ENCODE results near the gene PEX12. TPM values are rescaled to one million over a fixed set of nuclear protein-coding genes. Genes with fewer than 3 reads are reported as not detected.
"Not testable (repeated sequence)": the region's sequence is repeated elsewhere in the genome, so short reads cannot be mapped to it uniquely, and the experiment has no call there.

Gene PEX12
- total RNA-seq, 1 experiment from 2014 or later, result 9.1 TPM

DNA sequence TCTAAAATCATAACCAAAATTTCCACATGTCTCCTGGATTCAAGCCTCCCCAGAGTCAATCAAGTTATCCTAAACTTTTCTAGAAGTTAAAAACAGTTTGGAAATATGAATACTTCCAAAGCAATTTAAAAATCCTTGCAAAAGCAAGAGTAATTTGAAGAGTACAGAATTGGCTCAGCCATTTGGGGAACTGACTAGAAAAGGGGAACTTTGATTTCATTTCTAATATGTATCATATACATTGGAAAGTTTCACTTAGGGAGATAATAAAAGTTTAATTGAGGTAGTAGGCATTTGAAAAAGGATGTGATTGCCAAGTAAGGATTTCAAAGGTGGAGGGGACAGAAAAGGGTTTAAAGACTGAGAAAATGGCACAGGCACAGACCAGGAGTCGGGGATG, 31.9 kb downstream of the PEX12 start:
- in situ Hi-C loops (cut with HindIII; ENCODE audit: low pct_unique_long_range_greater_than_20kb, low sequenced_read_pairs), result no loop called here
- DNase-seq (ENCODE audit: low read depth, low spot score), result no peak

DNA sequence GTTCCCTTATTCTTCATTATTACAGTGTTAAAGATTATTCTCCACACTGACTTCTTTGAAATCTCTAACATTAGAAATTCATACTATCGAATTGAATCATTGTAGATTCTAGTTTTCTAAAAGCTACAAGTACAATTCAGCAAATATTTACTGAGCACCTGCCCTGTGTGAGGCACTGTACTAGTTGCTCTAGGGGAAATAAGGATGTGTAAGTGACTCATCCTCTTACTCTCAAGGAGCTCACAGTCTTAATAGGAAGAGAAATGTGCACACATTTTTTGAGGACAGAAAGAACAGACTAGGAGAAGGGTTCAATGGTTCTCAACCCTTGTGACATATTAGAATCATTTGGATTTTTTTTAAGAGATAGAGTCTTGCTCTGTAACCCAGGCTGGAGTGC, 33.2 kb downstream of the PEX12 start:
- in situ Hi-C loops (cut with HindIII; ENCODE audit: low pct_unique_long_range_greater_than_20kb, low sequenced_read_pairs), result no loop called here
- DNase-seq (ENCODE audit: low read depth, low spot score), result no peak

DNA sequence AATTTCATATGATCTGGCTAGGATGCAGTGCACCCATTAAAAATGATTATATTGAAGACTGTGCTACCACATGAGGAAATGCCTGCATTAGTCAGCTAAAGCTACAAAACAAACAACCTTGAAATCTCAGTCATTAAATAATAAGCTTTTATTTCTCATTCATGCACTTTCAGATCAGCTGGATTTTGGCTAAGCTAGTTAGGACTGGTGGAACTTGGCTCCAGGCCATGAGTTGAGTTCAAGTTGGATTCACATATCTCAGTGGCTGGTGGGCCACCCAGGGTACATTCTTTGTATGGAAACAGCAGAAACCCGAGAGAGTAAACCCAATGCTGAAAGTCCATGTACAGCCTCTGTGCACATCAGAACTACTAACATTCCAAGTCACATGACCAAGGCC, 34.5 kb downstream of the PEX12 start:
- in situ Hi-C loops (cut with HindIII; ENCODE audit: low pct_unique_long_range_greater_than_20kb, low sequenced_read_pairs), result no loop called here
- DNase-seq (ENCODE audit: low read depth, low spot score), result no peak

DNA sequence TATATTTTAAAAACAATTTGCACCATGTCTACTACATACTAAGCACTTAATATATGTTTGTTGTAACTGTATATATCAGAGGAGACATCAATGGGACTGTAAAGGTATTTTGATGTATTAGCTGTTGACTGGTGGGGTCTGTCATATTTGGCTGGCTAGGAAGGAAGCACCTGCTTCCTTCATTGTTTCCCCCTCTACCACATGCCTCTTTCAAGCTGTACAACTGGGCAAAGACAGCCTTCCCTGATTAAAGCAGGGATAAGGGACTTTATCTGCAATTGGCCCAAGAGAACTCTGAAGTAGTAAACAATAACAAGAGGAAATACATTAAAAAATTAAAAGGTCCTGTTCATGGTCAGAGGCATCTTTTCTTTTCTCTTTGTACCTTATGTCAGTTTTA, 35.4 kb downstream of the PEX12 start:
- in situ Hi-C loops (cut with HindIII; ENCODE audit: low pct_unique_long_range_greater_than_20kb, low sequenced_read_pairs), result no loop called here
- DNase-seq (ENCODE audit: low read depth, low spot score), result no peak

- in situ Hi-C loops (cut with HindIII; ENCODE audit: low pct_unique_long_range_greater_than_20kb, low sequenced_read_pairs), result no loop called here
- no peak for DNase-seq (ENCODE audit: low read depth, low spot score)
Observed at GRCh38 chr17:35541434-35541833, 36.9 kb downstream of the PEX12 start.

- DNase-seq (ENCODE audit: low read depth, low spot score), result no peak
- in situ Hi-C loops (cut with HindIII; ENCODE audit: low pct_unique_long_range_greater_than_20kb, low sequenced_read_pairs), result no loop called here
Observed at GRCh38 chr17:35540589-35541404, 37.6 kb downstream of the PEX12 start.

- no peak for DNase-seq (ENCODE audit: low read depth, low spot score)
- in situ Hi-C loops (cut with HindIII; ENCODE audit: low pct_unique_long_range_greater_than_20kb, low sequenced_read_pairs), result loop anchor here (10.0 kb wide), 1 partner anchor 225 kb away; no protein-coding TSS in a partner anchor
Observed at GRCh38 chr17:35539659-35540026, 38.7 kb downstream of the PEX12 start.

DNA sequence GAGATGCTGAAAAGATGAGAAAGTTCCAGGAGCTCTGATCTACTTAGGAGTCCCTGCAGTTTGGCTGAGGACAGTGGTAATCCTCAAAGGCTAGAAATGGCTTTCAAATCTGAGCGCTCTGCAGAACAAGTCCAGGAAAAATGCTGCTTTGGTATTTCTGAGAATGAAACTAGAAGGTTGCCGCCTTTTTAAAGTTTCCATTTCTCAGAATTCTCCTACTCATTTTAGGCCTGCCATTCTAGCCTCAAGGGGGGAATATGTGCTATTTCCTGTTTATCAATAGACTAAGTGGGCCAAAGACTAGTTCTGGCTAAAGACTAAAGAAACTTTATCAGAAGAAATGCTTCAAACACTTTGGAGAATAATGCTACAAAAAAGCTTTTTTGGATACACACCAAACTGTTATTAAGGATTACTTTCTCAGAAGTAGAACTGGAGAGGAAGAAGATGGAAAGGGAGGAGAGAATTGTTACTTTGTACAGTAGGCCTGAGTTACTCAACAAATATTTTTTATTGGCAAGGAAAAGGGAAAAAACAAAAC, 40.7 kb downstream of the PEX12 start, which contains the start of gene SLFN12L:
Gene SLFN12L, minus strand, starts transcription at position 78 of the 541 bp plus-strand sequence. CDS start 15,314 bp downstream, outside the sequence.
- in situ Hi-C loops (cut with HindIII; ENCODE audit: low pct_unique_long_range_greater_than_20kb, low sequenced_read_pairs), result loop anchor here (10.0 kb wide), 1 partner anchor 223 kb away; no protein-coding TSS in a partner anchor
- no peak for DNase-seq (ENCODE audit: low read depth, low spot score)

- in situ Hi-C loops (cut with HindIII; ENCODE audit: low pct_unique_long_range_greater_than_20kb, low sequenced_read_pairs), result loop anchor here (10.0 kb wide), 1 partner anchor 222 kb away; no protein-coding TSS in a partner anchor
- no peak for DNase-seq (ENCODE audit: low read depth, low spot score)
Observed at GRCh38 chr17:35536664-35537171, 41.7 kb downstream of the PEX12 start.

- not testable (repeated sequence) for DNase-seq (ENCODE audit: low read depth, low spot score)
Observed at GRCh38 chr17:35535406-35535805, 43.0 kb downstream of the PEX12 start.

DNA sequence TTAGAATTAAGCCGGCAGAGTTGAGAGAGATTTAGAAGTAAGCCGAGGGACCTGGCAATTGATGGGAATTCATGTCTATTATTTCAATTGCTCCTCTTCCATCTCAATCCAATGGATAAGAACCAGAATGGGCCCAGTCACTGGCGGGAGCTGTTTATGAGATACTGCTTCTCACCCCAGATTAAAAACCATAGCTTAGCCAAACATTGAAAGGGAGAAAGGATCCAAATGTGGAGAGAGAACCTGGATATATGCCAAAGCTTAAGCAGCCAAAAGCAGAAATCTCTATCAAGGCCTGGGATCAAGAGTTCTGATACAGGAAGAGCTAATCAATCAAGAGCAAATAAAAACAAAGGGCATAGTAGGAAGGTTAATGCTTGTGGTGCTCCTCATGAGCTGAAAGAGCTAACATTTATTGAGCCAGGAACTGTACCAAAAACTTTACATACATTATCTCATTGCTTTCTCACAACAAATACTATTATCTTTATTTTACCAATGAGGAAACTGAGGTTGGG, 43.7 kb downstream of the PEX12 start:
- in situ Hi-C loops (cut with HindIII; ENCODE audit: low pct_unique_long_range_greater_than_20kb, low sequenced_read_pairs), result loop anchor here (10.0 kb wide), 1 partner anchor 220 kb away; no protein-coding TSS in a partner anchor
- no peak for DNase-seq (ENCODE audit: low read depth, low spot score)

More at GRCh38 chr17:35535406-35535805, 43.0 kb downstream of the PEX12 start:
- in situ Hi-C loops (cut with HindIII; ENCODE audit: low pct_unique_long_range_greater_than_20kb, low sequenced_read_pairs), result loop anchor here (10.0 kb wide), 1 partner anchor 221 kb away; no protein-coding TSS in a partner anchor

- DNase-seq (ENCODE audit: low read depth, low spot score), result no peak
- in situ Hi-C loops (cut with HindIII; ENCODE audit: low pct_unique_long_range_greater_than_20kb, low sequenced_read_pairs), result loop anchor here (10.0 kb wide), 1 partner anchor 216 kb away; no protein-coding TSS in a partner anchor
Observed at GRCh38 chr17:35531160-35531559, 47.2 kb downstream of the PEX12 start.

DNA sequence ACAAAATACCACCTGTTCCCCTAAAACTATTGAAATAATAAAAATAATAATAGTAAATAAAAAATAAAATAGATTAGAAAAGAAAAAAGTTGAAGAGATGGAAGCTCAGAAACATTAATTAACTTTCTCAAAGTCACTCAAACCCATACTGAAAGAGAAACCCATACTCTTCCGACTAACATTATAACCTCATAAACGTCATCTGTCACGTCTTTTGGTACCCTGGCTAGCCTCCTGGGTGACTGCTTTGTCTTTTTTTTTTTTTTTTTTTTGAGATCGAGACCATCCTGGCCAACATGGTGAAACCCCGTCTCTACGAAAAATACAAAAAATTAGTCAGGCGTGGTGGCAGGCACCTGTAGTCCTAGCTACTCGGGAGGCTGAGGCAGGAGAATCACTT, 48.5 kb downstream of the PEX12 start:
- no peak for DNase-seq (ENCODE audit: low read depth, low spot score)
- in situ Hi-C loops (cut with HindIII; ENCODE audit: low pct_unique_long_range_greater_than_20kb, low sequenced_read_pairs), result loop anchor here (10.0 kb wide), 1 partner anchor 215 kb away; no protein-coding TSS in a partner anchor

- DNase-seq (ENCODE audit: low read depth, low spot score); in situ Hi-C loops (cut with HindIII; ENCODE audit: low pct_unique_long_range_greater_than_20kb, low sequenced_read_pairs): not testable (repeated sequence)
Observed at GRCh38 chr17:35529326-35529725, 49.0 kb downstream of the PEX12 start.

Small RNA genes within 50 kb of the gene (small RNA-seq; reads per million reads assigned to genes)
- 0 reads per million in 2 experiments for gene AC004134.1
- 0 reads per million in 2 experiments for gene AC015911.1
- 26.2 to 37.1 reads per million in 2 experiments for gene SNORD7

Other genes starting within 250 kb of the PEX12 start
- gene SLFN11, start 204.9 kb downstream of the PEX12 start, total RNA-seq (2014; rRNA removed; shearing (Covaris generic)), result 0.11 TPM in 1 of 2 replicates, not detected in the other
- gene SLFN12, start 146.1 kb downstream of the PEX12 start, total RNA-seq (2014; rRNA removed; shearing (Covaris generic)), result 3.9 and 4.1 TPM in 2 replicates
- not detected in 2 replicates for gene SLFN13, start 129.8 kb downstream of the PEX12 start, total RNA-seq (2014; rRNA removed; shearing (Covaris generic))
- gene SLFN12L, start 40.9 kb downstream of the PEX12 start, total RNA-seq (2014; rRNA removed; shearing (Covaris generic)), result not detected in 2 replicates
- gene SLFN14, start 17.8 kb downstream of the PEX12 start, total RNA-seq (2014; rRNA removed; shearing (Covaris generic)), result not detected in 2 replicates
- gene AP2B1, start 8.8 kb upstream of the PEX12 start, total RNA-seq (2014; rRNA removed; shearing (Covaris generic)), result 61.4 and 62.8 TPM in 2 replicates
- 3.0 and 4.3 TPM in 2 replicates for gene RASL10B, start 153.1 kb upstream of the PEX12 start, total RNA-seq (2014; rRNA removed; shearing (Covaris generic))
- gene GAS2L2, start 174.7 kb upstream of the PEX12 start, total RNA-seq (2014; rRNA removed; shearing (Covaris generic)), result not detected in 2 replicates
- not detected in 2 replicates for gene C17orf50, start 182.3 kb upstream of the PEX12 start, total RNA-seq (2014; rRNA removed; shearing (Covaris generic))
- gene MMP28, start 217.1 kb upstream of the PEX12 start, total RNA-seq (2014; rRNA removed; shearing (Covaris generic)), result not detected in 2 replicates
- 17.4 and 18.7 TPM in 2 replicates for gene TAF15, start 230.9 kb upstream of the PEX12 start, total RNA-seq (2014; rRNA removed; shearing (Covaris generic))

Measured in SK-MEL-5 (cell line).